AG04449 (cell line): ENCODE data around the gene RNF6.

Source experiments
- CTCF ChIA-PET: fragments of 350-600 bp; formaldehyde crosslinking; extraction: SDS; loops from one replicate; lab custom pipeline; 2021; ENCODE audit warnings: antibody characterized with exemption; lab: Yijun Ruan, JAX
- POLR2A ChIA-PET: fragments of 400-600, 350-600 bp; formaldehyde crosslinking; extraction: SDS; loops from one replicate; lab custom pipeline; 2020; ENCODE audit warnings: antibody characterized with exemption, inconsistent platforms; lab: Yijun Ruan, JAX
- DNase-seq: peaks from one replicate; pipeline ENCODE4 v3.0.0-alpha.2; 2010; ENCODE audit warnings: low read depth, low spot score
- H3K4me3 ChIP-seq: 2 replicates; pipeline ENCODE4 v1.5.1; 2011; ENCODE audit warnings: low read depth, mild to moderate bottlenecking, control low read depth, low read length
- TF ChIP-seq, protein P1 (sequence below): IDR thresholded peaks from one replicate; pipeline ENCODE4 v1.5.1; 2011; ENCODE audit warnings: mild to moderate bottlenecking, moderate library complexity, low read length, control low read depth, inconsistent platforms; ENCODE audit not compliant: insufficient read depth; ENCODE audit errors: missing control alignments

RNF6 gene

DNA sequence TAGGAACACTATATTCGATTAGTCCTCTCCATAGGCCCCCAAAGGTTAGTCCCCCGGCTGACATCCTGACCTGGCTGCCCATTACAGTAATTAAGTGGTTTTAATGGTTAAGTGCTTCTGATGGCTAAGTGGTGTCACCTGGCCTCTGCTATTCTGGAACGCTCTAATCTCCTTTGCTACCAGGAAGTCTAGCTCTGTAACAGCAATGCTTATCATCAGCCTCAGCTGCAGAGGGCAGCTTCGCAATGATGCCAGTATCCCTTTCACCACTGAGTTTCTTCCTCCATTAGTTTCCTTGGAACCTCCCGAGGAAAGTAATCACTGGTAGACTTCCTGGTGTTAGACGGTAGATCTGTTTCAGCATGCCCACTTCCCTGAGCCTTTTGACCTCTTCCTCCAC lies 8.6 kb upstream of the RNF6 start:
- DNase-seq: no peak
- TF ChIP-seq, protein P1, sequence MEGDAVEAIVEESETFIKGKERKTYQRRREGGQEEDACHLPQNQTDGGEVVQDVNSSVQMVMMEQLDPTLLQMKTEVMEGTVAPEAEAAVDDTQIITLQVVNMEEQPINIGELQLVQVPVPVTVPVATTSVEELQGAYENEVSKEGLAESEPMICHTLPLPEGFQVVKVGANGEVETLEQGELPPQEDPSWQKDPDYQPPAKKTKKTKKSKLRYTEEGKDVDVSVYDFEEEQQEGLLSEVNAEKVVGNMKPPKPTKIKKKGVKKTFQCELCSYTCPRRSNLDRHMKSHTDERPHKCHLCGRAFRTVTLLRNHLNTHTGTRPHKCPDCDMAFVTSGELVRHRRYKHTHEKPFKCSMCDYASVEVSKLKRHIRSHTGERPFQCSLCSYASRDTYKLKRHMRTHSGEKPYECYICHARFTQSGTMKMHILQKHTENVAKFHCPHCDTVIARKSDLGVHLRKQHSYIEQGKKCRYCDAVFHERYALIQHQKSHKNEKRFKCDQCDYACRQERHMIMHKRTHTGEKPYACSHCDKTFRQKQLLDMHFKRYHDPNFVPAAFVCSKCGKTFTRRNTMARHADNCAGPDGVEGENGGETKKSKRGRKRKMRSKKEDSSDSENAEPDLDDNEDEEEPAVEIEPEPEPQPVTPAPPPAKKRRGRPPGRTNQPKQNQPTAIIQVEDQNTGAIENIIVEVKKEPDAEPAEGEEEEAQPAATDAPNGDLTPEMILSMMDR: no peak
- POLR2A ChIA-PET: no interaction called here
- no peak overlapping the region for H3K4me3 ChIP-seq
- CTCF ChIA-PET: no interaction called here

DNA sequence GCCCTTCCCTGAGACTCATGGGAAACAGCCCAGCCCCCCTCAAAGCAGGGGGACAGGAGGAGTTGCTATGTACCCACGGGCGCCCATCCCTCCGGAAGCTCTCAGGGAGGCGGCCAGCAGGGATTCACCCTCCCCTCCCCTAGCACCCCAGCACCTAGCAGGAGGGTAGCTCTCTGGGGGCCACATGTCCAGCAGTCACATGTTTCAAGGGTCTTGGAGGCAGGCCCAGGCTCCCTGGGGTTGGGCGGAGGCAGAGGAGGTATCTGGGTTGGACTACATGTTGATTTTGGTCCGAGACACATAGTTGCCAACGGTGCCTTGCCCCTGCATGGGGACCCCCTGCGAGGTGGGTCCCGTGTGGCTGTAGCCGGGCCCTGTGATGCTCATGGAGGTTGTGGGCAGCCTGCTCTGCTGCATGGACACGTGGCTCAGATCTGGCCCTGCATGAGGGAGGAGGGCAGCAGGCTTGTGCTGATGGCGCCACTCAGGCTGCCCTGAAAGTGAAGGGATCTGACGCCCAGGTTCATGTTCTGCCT lies 7.0 kb upstream of the RNF6 start:
- ChIA-PET POLR2A (no interaction called here), CTCF (interaction anchor here (1.2 kb wide), 1 partner anchor 267 kb away, joined by 3 read pairs; no protein-coding TSS in a partner anchor)
- no peak overlapping the region for H3K4me3 ChIP-seq
- TF ChIP-seq, protein P1: no peak
- no peak for DNase-seq

DNA sequence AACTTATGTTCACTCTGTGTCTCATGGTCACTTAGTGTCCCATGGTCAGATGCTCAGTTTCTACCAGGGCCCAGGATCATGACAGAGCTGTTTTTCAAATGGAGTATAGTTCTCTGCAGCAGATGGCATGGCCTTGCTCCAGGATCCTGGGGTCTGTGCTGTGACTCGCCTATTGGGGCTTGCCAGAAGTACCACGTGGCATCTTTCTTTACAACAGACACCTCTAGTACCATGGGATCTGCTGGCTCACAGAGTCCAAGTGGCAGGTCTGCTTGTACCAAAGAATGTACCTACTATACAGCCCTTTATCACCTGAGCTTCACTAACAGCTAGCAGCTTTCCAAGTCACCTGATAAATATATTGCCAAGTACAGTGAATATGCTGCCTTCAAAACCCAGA lies 6.0 kb upstream of the RNF6 start:
- ChIA-PET POLR2A (no interaction called here), CTCF (interaction anchor here (1.9 kb wide), 1 partner anchor 9 kb away, joined by 7 read pairs; no protein-coding TSS in a partner anchor)
- H3K4me3 ChIP-seq: no peak overlapping the region
- DNase-seq: no peak
- TF ChIP-seq, protein P1: no peak

DNA sequence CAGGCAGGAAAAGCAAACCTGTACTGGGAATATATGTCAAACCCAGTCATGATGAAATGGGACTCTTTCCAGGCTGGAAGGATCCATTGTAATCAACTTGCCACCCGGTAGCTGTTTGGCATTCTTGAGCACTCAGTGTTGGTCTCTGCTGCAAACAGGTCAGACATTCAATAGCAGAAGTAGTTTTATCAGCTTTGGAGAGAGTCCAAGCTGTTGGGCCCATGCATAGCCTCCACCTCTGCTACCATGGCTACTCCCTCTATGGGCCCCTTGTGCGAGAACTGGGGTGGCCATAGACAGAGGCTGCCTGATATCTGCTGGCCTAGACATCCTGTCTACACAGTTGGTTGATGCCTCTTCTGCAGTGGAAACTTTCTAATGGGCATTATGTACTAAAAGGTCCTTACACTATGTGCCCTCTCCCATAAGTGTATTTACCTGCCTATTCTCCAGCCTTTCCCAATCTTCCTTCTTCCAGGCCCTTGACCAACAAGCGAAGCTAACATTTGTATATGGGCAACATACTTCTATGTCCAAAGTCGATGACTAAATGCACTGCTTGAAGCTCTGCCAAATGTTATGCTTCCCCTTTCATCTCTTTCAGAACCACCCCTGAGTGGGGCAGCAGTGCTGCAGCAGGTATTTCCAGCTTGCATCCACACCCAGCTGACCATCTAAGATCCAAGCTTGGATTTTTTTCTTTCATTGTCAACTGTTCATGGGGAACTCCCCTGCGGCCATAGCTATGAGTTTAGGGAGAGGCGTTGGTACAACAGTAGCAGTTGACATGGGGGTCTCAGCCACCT lies 5.3 kb upstream of the RNF6 start:
- ChIA-PET CTCF (interaction anchor here (1.9 kb wide), 1 partner anchor 10 kb away, joined by 7 read pairs; no protein-coding TSS in a partner anchor), POLR2A (no interaction called here)
- DNase-seq: no peak
- H3K4me3 ChIP-seq: no peak overlapping the region
- TF ChIP-seq, protein P1: no peak

DNA sequence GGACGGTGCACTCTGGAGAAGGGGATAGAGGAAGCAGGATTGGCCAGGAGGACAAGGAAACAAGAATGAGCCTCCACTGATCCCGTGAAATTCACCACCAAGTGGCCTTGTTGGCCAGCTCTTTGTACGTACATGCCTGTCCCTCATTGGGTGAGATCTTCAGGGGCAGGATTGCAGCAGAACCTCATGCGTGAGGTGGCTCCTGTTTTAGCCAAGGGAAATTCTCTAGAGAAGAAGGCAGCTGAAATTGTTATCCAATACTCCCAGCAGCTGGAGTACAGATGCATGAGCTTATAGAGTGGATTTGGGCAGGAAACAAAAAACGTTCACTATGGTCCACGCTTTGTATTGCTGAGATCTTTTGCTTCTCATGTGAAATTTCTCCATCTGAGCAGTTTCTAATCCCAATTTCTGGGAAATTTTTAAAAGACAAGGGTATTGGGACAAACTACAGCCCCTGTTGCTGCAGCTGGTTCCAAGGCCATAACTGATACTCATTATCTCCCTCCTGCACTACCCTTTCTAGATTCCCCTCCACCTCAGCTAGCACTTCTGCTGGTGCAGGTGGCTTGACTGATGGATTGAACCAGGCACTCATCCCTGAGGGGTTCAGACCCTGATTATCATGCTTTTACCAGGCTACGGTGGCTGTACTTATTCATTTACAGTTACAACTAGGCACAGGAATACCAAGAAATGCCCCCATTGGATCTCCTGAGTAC lies 3.9 kb upstream of the RNF6 start:
- H3K4me3 ChIP-seq: no peak overlapping the region

More for the DNA sequence above, 3.9 kb upstream of the RNF6 start:
- DNase-seq: no peak
- POLR2A ChIA-PET: no interaction called here
- CTCF ChIA-PET: no interaction called here
- TF ChIP-seq, protein P1: no peak
